Muscle of leg (tissue), 11 donors: ENCODE data around the gene WDR53. TPM values are rescaled to one million over a fixed set of nuclear protein-coding genes. Genes with fewer than 3 reads are reported as not detected.

Experiments
- DNase-seq: peaks from one replicate; pipeline ENCODE4 v3.0.0; 2013
- H3K27ac ChIP-seq: one replicate; pipeline ENCODE4 v1.5.1; 2013; ENCODE audit warnings: mild to moderate bottlenecking, low read length, control low read depth
- H3K27me3 ChIP-seq: one replicate; pipeline ENCODE4 v1.6.1; 2013; ENCODE audit warnings: low read length; ENCODE audit not compliant: control insufficient read depth, insufficient read depth
- H3K36me3 ChIP-seq: one replicate; pipeline ENCODE4 v1.6.1; 2013; ENCODE audit warnings: low read length; ENCODE audit not compliant: control insufficient read depth, insufficient read depth
- H3K4me1 ChIP-seq: one replicate; pipeline ENCODE4 v1.6.1; 2013; ENCODE audit warnings: low read length; ENCODE audit not compliant: control insufficient read depth, insufficient read depth
- H3K4me3 ChIP-seq: one replicate; pipeline ENCODE4 v1.5.1; 2013; ENCODE audit warnings: low read length, control low read depth
- H3K9me3 ChIP-seq: replicated peaks from 2 replicates; pipeline ENCODE4 v1.6.1; 2013; ENCODE audit warnings: low read depth, low read length; ENCODE audit not compliant: control insufficient read depth
- WGBS: methylation state at CpG from one replicate; pipeline ENCODE4 v1.1.5; 2013; ENCODE audit warnings: missing lambda C conversion rate; ENCODE audit not compliant: insufficient coverage; 5-methylcytosine and 5-hydroxymethylcytosine counted together
- polyA plus RNA-seq, 8 donors: library from polyadenylated mRNA; unstranded; fragments of 120-200 nt; gene quantifications; one replicate each; pipeline versions ENCODE4 v1.2.1 to v1.2.3, GENCODE V29; 2013; ENCODE audit warnings: inconsistent platforms in 1 of 8, low replicate concordance in 1 of 8; ENCODE audit not compliant: insufficient read length in 8 of 8, insufficient read depth in 1 of 8
- total RNA-seq: library from RNA; stranded (reverse); fragments of 120-200 nt; gene quantifications from one replicate; pipeline ENCODE4 v1.2.4, GENCODE V29; 2013

Gene WDR53
- total and polyA plus RNA-seq, 9 donors = 6.8 to 13.3 (median 10.1) TPM

GRCh38 chr3:196546537-196546936 is 21.8 kb downstream of the WDR53 start:
- no peaks in the 10 kb centered on the region for H3K36me3 ChIP-seq
- no peak for DNase-seq
- H3K9me3 ChIP-seq = peaks cover 5% of the 10 kb centered on the region
- WGBS = no CpG with 5 or more reads among the region's 5 CpGs
- no peaks in the 10 kb centered on the region for H3K27me3 ChIP-seq
- no peak overlapping the region for H3K27ac ChIP-seq
- H3K4me3 ChIP-seq = no peak overlapping the region
- H3K4me1 ChIP-seq = no peaks in the 10 kb centered on the region

DNA sequence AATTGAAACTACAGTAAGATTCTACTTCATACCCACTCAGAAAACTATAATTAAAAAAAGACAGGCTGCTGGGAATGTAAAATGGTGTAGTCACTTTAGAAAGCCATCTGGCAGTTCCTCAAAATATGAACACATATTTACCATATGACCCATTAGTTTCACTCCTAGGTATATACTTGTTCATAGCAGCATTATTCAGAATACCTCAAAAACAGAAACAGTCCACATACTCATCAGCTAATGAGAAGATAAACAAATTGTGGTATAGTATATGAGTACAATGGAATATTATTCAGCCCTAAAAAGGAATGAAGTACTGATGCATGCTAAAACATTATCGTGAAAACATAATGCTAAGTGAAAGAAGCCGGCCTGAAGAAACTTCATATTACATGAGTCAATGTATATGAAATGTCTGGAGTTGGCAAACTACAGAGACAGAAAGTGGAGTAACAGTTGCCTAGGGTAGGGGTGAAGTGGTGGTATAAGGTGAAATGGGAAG is 23.8 kb downstream of the WDR53 start:
- WGBS = 83% methylated on average over 1 of the region's 2 CpGs
- DNase-seq = no peak
- Histone ChIP-seq H3K36me3 (no peaks in the 10 kb centered on the region), H3K9me3 (peaks cover 5% of the 10 kb centered on the region), H3K4me1 (no peaks in the 10 kb centered on the region), H3K27ac (no peak overlapping the region), H3K27me3 (no peaks in the 10 kb centered on the region), H3K4me3 (no peak overlapping the region)

- no peaks in the 10 kb centered on the region for H3K9me3 ChIP-seq
- H3K4me3 ChIP-seq = no peak overlapping the region
- DNase-seq = no peak
- no CpG with 5 or more reads among the region's 6 CpGs for WGBS
- no peak overlapping the region for H3K27ac ChIP-seq
- H3K36me3 ChIP-seq = no peaks in the 10 kb centered on the region
- H3K27me3 ChIP-seq = no peaks in the 10 kb centered on the region
- H3K4me1 ChIP-seq = no peaks in the 10 kb centered on the region
Observed at GRCh38 chr3:196541684-196542445, 26.5 kb downstream of the WDR53 start.

- Histone ChIP-seq H3K4me3 (no peak overlapping the region), H3K27me3 (peaks cover 16% of the 10 kb centered on the region), H3K36me3 (no peaks in the 10 kb centered on the region), H3K9me3 (no peaks in the 10 kb centered on the region), H3K27ac (no peak overlapping the region), H3K4me1 (no peaks in the 10 kb centered on the region)
- 66% methylated on average over 7 of the region's 18 CpGs for WGBS
- peak; percentile 31 for DNase-seq
Observed at GRCh38 chr3:196537319-196537984, 30.9 kb downstream of the WDR53 start.

DNA sequence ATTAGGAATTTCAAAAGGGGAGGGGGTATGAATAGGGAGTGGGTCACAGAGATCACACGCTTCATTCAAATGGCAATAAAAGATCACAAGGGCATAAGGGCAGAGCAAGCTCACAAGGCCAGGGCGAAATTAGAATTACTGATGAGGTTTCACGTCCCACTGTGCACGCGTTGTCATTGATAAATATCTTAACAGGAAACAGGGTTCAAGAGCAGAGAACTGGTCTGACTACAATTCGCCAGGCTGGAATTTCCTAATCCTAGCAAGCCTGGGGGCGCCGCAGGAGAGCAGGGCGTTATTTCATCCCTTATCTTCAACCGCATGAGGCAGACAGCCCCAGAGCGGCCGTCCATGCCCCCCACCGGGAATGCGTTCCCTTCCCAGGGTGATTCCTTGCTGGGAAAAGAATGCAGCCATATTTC is 35.1 kb downstream of the WDR53 start:
- Histone ChIP-seq H3K27me3 (peaks cover 24% of the 10 kb centered on the region), H3K4me3 (no peak overlapping the region), H3K36me3 (no peaks in the 10 kb centered on the region), H3K27ac (no peak overlapping the region), H3K4me1 (peaks cover 3% of the 10 kb centered on the region), H3K9me3 (no peaks in the 10 kb centered on the region)
- 29% methylated on average over 10 of the region's 14 CpGs for WGBS
- DNase-seq = no peak

GRCh38 chr3:196531418-196531817 is 36.9 kb downstream of the WDR53 start:
- H3K4me1 ChIP-seq = peaks cover 3% of the 10 kb centered on the region
- no peak for DNase-seq
- H3K9me3 ChIP-seq = no peaks in the 10 kb centered on the region
- H3K36me3 ChIP-seq = no peaks in the 10 kb centered on the region
- H3K4me3 ChIP-seq = no peak overlapping the region
- WGBS = no CpG with 5 or more reads among the region's 4 CpGs
- H3K27ac ChIP-seq = no peak overlapping the region
- H3K27me3 ChIP-seq = peaks cover 24% of the 10 kb centered on the region

GRCh38 chr3:196528639-196529233 is 39.6 kb downstream of the WDR53 start:
- Histone ChIP-seq H3K27me3 (peaks cover 14% of the 10 kb centered on the region), H3K27ac (no peak overlapping the region), H3K9me3 (no peaks in the 10 kb centered on the region), H3K36me3 (no peaks in the 10 kb centered on the region), H3K4me3 (peak overlapping the region; percentile 36), H3K4me1 (peaks cover 3% of the 10 kb centered on the region)
- DNase-seq = peak; percentile 77
- WGBS = 5% methylated on average over 40 of the region's 52 CpGs

DNA sequence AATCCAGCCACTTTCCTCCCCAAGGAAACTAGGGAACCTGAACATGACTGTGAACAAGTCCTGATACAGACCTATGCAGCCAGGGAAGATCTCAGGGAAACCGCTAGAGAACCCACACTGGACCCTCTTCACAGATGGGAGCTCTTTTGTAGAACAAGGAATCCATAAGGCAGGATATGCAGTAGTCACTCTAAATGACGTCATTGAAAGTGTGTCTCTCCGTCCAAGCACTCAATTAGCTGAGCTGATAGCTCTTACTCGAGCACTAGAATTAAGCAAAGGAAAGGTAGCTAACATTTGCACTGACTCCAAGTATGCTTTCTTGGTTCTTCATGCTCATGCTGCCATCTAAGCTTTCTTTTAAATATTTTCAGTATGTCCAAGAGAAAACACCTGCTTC is 43.2 kb downstream of the WDR53 start:
- Histone ChIP-seq H3K4me1 (peaks cover 3% of the 10 kb centered on the region), H3K4me3 (no peak overlapping the region), H3K27ac (no peak overlapping the region), H3K9me3 (peaks cover 14% of the 10 kb centered on the region), H3K27me3 (peaks cover 4% of the 10 kb centered on the region), H3K36me3 (no peaks in the 10 kb centered on the region)
- no peak for DNase-seq
- WGBS = 73% methylated on average over 3 of the region's 4 CpGs

GRCh38 chr3:196524527-196524926 is 43.8 kb downstream of the WDR53 start:
- Histone ChIP-seq H3K36me3 (no peaks in the 10 kb centered on the region), H3K4me1 (peaks cover 3% of the 10 kb centered on the region), H3K27me3 (peaks cover 4% of the 10 kb centered on the region), H3K4me3 (no peak overlapping the region), H3K27ac (no peak overlapping the region), H3K9me3 (peaks cover 21% of the 10 kb centered on the region)
- WGBS = 81% methylated on average over 3 of the region's 5 CpGs
- no peak for DNase-seq

DNA sequence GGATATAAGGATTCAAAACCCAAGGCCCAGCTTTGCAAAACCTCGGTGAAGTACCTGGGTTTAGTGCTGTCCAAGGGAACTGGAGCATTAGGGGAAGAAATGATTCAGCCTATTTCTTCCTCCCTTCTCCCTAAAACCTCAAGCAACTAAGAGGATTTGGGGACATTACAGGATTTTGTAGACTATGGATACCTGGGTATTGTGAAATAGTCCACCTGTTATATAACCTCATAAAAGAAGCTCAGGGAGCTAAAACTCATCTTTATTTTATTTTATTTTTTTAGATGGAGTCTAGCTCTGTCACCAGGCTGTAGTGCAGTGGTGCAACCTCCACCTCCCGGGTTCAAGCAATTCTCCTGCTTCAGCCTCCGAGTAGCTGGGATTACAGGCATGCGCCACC is 44.5 kb downstream of the WDR53 start:
- no peak for DNase-seq
- Histone ChIP-seq H3K4me3 (no peak overlapping the region), H3K36me3 (no peaks in the 10 kb centered on the region), H3K27ac (no peak overlapping the region), H3K27me3 (peaks cover under 1% of the 10 kb centered on the region), H3K4me1 (no peaks in the 10 kb centered on the region), H3K9me3 (peaks cover 27% of the 10 kb centered on the region)
- no CpG with 5 or more reads among the region's 4 CpGs for WGBS
